Heart right ventricle (tissue), 16 donors: Measurements from ENCODE around the gene HSD17B8. TPM values are rescaled to one million over a fixed set of nuclear protein-coding genes. Genes with fewer than 3 reads are reported as not detected.
A peak's percentile ranks its signal among the peaks of the same experiment; 100 is the strongest.

Source experiments
- ATAC-seq, 8 donors: fragments of 200-7000 bp; cut with Tn5 transposase; one replicate each; pipeline ENCODE4 v1.9.1; 2020; ENCODE audit warnings: mild to moderate bottlenecking in 8 of 8, moderate library complexity in 8 of 8, moderate number of reproducible peaks in 1 of 8
- DNase-seq, 2 donors: peaks; one replicate each; pipeline ENCODE4 v3.0.0-alpha.2; 2020
- H3K27ac ChIP-seq, 10 donors: fragments of 200-600 bp; sonication (generic) in 2 of 10; one replicate each; pipeline versions ENCODE4 v1.5.0 to v1.8.0; 2020 to 2022; ENCODE audit warnings: mild to moderate bottlenecking in 3 of 10
- H3K27me3 ChIP-seq, 7 donors: fragments of 200-600 bp; one replicate each; pipeline ENCODE4 v1.8.0; 2021 to 2022; ENCODE audit warnings: mild to moderate bottlenecking in 2 of 7
- H3K36me3 ChIP-seq, 9 donors: fragments of 200-600 bp; sonication (generic) in 1 of 9; one replicate each; pipeline versions ENCODE4 v1.5.0 to v1.8.0; 2020 to 2022; ENCODE audit warnings: mild to moderate bottlenecking in 2 of 9
- H3K4me1 ChIP-seq, 9 donors: fragments of 200-600 bp; sonication (generic) in 1 of 9; one replicate each; pipeline versions ENCODE4 v1.5.0 to v1.8.0; 2020 to 2022; ENCODE audit warnings: mild to moderate bottlenecking in 4 of 9
- H3K4me3 ChIP-seq, 10 donors: fragments of 200-600 bp; sonication (generic) in 2 of 10; one replicate each; pipeline versions ENCODE4 v1.5.0 to v1.8.0; 2020 to 2022; ENCODE audit warnings: mild to moderate bottlenecking in 7 of 10, moderate library complexity in 2 of 10
- H3K9me3 ChIP-seq, 11 donors: fragments of 200-600 bp in 10 of 11; sonication (generic) in 2 of 11; one replicate each; pipeline versions ENCODE4 v1.5.0 to v1.8.0; 2013 to 2022; ENCODE audit warnings: mild to moderate bottlenecking in 2 of 11, control low read depth in 1 of 11, moderate library complexity in 1 of 11
- WGBS, 2 donors: extraction: QIAGEN DNeasy Blood & Tissue Kit; methylation state at CpG; one replicate each; pipeline ENCODE4 v1.1.7; 2013; ENCODE audit warnings: inconsistent platforms in 1 of 2; 5-methylcytosine and 5-hydroxymethylcytosine counted together
- intact Hi-C, 10 donors: fragments of 100-400 bp; cut with DNase I; formaldehyde crosslinking; loops; one replicate each; pipeline versions ENCODE4 v1.11.1 to v1.14.2; 2022
- polyA plus RNA-seq, 2 donors: library from polyadenylated mRNA; stranded (reverse); fragments of 200-250 nt; gene quantifications; one replicate each; pipeline ENCODE4 v1.2.3, GENCODE V29; 2013
- total RNA-seq, 10 donors: library from RNA; stranded (reverse); fragmentation: NEBNext Ultra II Directional in 3 of 10; extraction: Animal tissue kit (Norgen Biotek cat#: 25700) in 3 of 10; gene quantifications; one replicate each; pipeline versions ENCODE4 v1.2.1 to v1.2.4, GENCODE V29; 2021 to 2023
- TF ChIP-seq, protein P1 (sequence below), 9 donors: fragments of 200-600 bp; sonication (generic) in 2 of 9; IDR thresholded peaks; one replicate each; pipeline versions ENCODE4 v1.5.0 to v1.8.0; 2021 to 2022; ENCODE audit warnings: antibody characterized with exemption in 9 of 9, mild to moderate bottlenecking in 5 of 9, moderate library complexity in 1 of 9
- donor health status: Arrhythmogenic right ventricular cardiomyopathy.
- donor health status: ischemic (EF 13 %, LVEDD 7.1; RV severe dilation, severe dysfunction).
- donor health status: healthy with polysubstance abuse.
- donor health status: DM: no; HTN: yes; CAD: no.
- donor health status: DM: no; HTN: no; CAD: no.
- donor health status: ischemic (EF 25% LVEDD 6.9; RV normal size, moderate dysfunction).
- donor health status: ischemic (EF 25% LVEDD 5.7; RV mildly dilated, moderate dysfunction).
- donor health status: healthy.
- donor health status: DM: yes; HTN: yes; CAD: no.
- donor health status: Ischemic cardiomyopathy.
- donor health status: ischemic (EF 35%, LVEDD 5.7; RV mildly dilated, moderate dysfunction).
- donor health status: nonischemic (EF 11% LVEDD 7.7; RV severe dilation, severe dysfunction).
- donor health status: DM: yes; HTN: yes; CAD: no.
- donor health status: PGD.
- donor health status: ischemic (EF 29% LVEDD 5.4; RV normal size, mild dysfunction).
- donor health status: nonischemic (EF 23%, LVEDD 6.1; RV moderate dilation, normal function).

HSD17B8 gene
- total and polyA plus RNA-seq, 12 donors = 7.4 to 25.5 (median 21.4) TPM

DNA sequence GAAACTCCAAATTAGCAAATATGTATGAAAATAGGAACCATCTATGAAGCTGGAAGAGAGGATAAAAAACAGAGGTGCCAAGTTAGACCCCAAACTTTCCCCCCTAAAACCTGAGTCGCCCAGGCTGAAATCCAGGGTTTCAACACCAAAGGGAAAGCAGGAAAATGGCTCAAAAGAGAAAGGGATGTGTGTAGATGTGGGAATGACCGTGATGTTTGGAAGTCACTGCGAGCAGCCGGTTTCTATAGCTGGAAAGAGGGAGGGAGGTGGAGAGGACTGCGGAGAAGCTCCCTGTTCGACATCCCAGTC, 8.4 kb downstream of the HSD17B8 start:
- 3 to 5% methylated on average over 6 of the region's 6 CpGs for WGBS, 2 donors
- Histone ChIP-seq H3K9me3 (no peaks in the 10 kb centered on the region), H3K27ac (peak overlapping the region in 6 of 10 donors; percentile 13 to 72 (median 50)), H3K36me3 (peaks cover 0 to 31% (median 11%) of the 10 kb centered on the region in 9 donors), H3K4me3 (peak overlapping the region; percentile 37 to 70 (median 55)), H3K4me1 (peaks cover 2 to 35% (median 21%) of the 10 kb centered on the region in 9 donors), H3K27me3 (peaks cover 0 to 16% (median 0%) of the 10 kb centered on the region in 7 donors)
- ATAC-seq (no peak), DNase-seq (no peak)
- TF ChIP-seq, protein P1, sequence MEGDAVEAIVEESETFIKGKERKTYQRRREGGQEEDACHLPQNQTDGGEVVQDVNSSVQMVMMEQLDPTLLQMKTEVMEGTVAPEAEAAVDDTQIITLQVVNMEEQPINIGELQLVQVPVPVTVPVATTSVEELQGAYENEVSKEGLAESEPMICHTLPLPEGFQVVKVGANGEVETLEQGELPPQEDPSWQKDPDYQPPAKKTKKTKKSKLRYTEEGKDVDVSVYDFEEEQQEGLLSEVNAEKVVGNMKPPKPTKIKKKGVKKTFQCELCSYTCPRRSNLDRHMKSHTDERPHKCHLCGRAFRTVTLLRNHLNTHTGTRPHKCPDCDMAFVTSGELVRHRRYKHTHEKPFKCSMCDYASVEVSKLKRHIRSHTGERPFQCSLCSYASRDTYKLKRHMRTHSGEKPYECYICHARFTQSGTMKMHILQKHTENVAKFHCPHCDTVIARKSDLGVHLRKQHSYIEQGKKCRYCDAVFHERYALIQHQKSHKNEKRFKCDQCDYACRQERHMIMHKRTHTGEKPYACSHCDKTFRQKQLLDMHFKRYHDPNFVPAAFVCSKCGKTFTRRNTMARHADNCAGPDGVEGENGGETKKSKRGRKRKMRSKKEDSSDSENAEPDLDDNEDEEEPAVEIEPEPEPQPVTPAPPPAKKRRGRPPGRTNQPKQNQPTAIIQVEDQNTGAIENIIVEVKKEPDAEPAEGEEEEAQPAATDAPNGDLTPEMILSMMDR (IDR thresholded peaks at IDR 0.05) = no peak
- intact Hi-C loops = loop anchor here in 1 of 10 donors (5.0 kb wide), 1 partner anchor 34 kb away; no protein-coding TSS in a partner anchor

DNA sequence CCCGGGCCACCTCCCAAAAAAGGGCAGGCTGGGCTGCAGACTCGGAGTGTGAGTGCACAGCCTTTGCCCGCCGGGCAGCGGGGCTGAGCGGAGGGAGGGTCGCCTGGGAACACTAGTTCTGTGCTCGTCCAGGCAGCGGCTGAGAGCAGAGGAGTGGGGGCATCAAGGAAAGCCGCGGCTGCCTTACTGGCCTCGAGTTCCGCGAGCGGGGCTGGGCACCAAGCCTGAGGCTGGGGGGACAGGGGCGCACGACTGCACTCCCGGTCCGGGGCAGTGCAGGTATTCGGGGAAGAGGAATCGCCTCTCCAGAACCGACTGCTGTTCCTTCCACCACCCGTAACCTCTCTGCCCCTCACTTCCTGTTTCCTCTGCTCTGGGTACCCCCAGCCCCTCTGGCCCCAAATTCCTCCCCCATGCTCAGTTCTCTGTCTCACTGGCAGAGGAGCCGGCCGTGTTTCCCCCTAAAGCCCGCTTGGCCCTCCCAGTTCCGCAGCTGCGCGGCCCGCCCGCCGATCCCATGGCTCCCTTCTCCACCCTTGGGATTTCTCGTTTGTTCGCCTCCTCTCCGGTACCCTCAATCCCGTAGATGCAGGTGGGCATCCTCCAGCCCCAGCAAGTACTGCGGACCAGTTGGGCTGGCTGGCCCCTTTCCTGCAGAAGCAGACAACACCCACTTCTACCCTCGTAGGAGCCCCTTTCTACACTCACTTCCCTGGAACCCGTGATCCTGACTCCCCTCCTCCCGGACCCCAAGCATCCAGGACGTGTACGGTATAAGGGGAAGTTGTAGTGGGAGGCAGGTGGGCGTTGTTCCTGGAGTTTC, 8.9 kb downstream of the HSD17B8 start:
- H3K27me3 ChIP-seq = peaks cover 0 to 16% (median 0%) of the 10 kb centered on the region in 7 donors
- peak overlapping the region in 8 of 10 donors; percentile 13 to 72 (median 32) for H3K27ac ChIP-seq
- ATAC-seq = peak; percentile 35 to 79 (median 58)
- DNase-seq = no peak
- no peaks in the 10 kb centered on the region for H3K9me3 ChIP-seq
- intact Hi-C loops = loop anchor here in 1 of 10 donors (5.0 kb wide), 1 partner anchor 34 kb away; no protein-coding TSS in a partner anchor
- H3K4me3 ChIP-seq = peak overlapping the region; percentile 37 to 70 (median 55)
- peaks cover 0 to 31% (median 11%) of the 10 kb centered on the region in 9 donors for H3K36me3 ChIP-seq
- TF ChIP-seq, protein P1 (IDR thresholded peaks at IDR 0.05) = no peak
- H3K4me1 ChIP-seq = peaks cover 2 to 35% (median 21%) of the 10 kb centered on the region in 9 donors
- 0 to 1% methylated on average over 43 of the region's 43 CpGs for WGBS, 2 donors

DNA sequence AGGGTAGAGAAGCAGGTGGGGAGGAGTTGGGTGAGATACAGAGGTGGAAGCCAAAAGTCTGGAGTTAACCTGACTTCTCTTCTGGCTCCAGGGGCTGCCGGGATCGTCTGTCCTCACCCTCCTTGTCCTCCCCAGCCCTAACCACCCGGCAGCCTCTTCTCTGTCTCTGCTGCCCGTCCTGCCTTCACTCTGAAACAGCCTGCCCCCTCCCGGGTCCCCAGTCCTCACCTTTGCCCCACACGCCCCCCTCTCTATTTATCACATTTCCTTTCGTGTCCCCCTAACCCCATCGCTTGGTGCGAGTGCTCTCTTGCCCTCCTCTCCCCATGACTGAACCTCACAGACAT, 9.5 kb downstream of the HSD17B8 start:
- Histone ChIP-seq H3K27ac (peak overlapping the region in 5 of 10 donors; percentile 22 to 72 (median 61)), H3K4me1 (peaks cover 2 to 31% (median 17%) of the 10 kb centered on the region in 9 donors)

More for the DNA sequence above, 9.5 kb downstream of the HSD17B8 start:
- Histone ChIP-seq H3K27me3 (peaks cover 0 to 16% (median 0%) of the 10 kb centered on the region in 7 donors), H3K4me3 (peak overlapping the region; percentile 37 to 70 (median 55)), H3K9me3 (no peaks in the 10 kb centered on the region), H3K36me3 (peaks cover 0 to 31% (median 11%) of the 10 kb centered on the region in 9 donors)
- 20 to 21% methylated on average over 9 of the region's 9 CpGs for WGBS, 2 donors
- no peak for DNase-seq
- intact Hi-C loops = loop anchor here in 1 of 10 donors (5.0 kb wide), 1 partner anchor 33 kb away; no protein-coding TSS in a partner anchor
- TF ChIP-seq, protein P1 (IDR thresholded peaks at IDR 0.05) = no peak
- peak in 6 of 8 donors; percentile 4 to 23 (median 6) for ATAC-seq
